ENCODE measurements around the gene EXOC6B. TPM values are rescaled to one million over a fixed set of nuclear protein-coding genes. Genes with fewer than 3 reads are reported as not detected.

EXOC6B gene
- total RNA-seq, 1 experiment from 2014 or later: 40.1 TPM

DNA sequence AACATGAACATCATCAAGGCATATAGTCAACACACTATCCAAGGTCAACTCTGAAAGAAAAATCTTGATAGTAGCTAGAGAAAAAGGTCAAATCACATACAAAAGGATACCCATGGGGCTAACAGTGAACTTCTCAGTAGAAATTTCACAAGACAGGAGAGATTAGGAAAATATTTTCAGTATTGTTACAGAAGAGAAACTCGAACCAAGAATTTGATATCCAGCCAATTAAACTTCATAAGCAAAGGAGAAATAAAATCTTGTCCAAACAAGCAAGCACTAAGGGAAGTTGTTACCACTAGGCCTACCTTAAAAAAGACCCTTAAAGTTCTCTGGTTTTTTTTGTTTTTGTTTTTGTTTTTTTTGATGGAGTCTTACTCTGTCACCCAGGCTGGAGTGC, 242.5 kb downstream of the EXOC6B start:
- Histone ChIP-seq H4K20me1 (ENCODE audit: control insufficient read depth, insufficient read depth, insufficient read length) (no peaks in the 10 kb centered on the region), H2AK5ac (ENCODE audit: insufficient read length, low read length) (no peak overlapping the region), H3K4ac (ENCODE audit: low read depth, low read length) (no peak overlapping the region), H3K4me1 (ENCODE audit: insufficient read depth, low read length) (no peaks in the 10 kb centered on the region), H4K8ac (replicated peaks; ENCODE audit: insufficient read length, low read depth, low read length) (no peak overlapping the region), H3K56ac (ENCODE audit: insufficient read length, low read depth, low read length) (no peak overlapping the region), H3K14ac (ENCODE audit: insufficient read depth, low read length) (no peak overlapping the region), H3K23ac (ENCODE audit: insufficient read length, low read depth, low read length) (no peak overlapping the region), H4K5ac (ENCODE audit: insufficient read length, low read depth, low read length) (no peak overlapping the region), H3T11ph (ENCODE audit: low read length) (no peak overlapping the region), H3K79me2 (ENCODE audit: insufficient read depth, low read length) (0 out of 2 replicates have a peak, but pooled peaks cover 2% of the 10 kb centered on the region), H3K79me1 (ENCODE audit: insufficient read depth, low read depth, low read length, poor library complexity, severe bottlenecking) (no peaks in the 10 kb centered on the region), H2AFZ (ENCODE audit: low read length) (no peak overlapping the region), H2BK5ac (ENCODE audit: insufficient read length, low read length) (no peak overlapping the region), H2BK20ac (ENCODE audit: low read depth, low read length, poor library complexity, severe bottlenecking) (no peak overlapping the region), H3K27ac (ENCODE audit: insufficient read length, low read depth, low read length) (no peak overlapping the region), H3K4me2 (ENCODE audit: insufficient read depth, insufficient read length, low read length) (no peak overlapping the region), H3K18ac (ENCODE audit: insufficient read length, low read depth, low read length) (no peak overlapping the region), H3K9me3 (ENCODE audit: control insufficient read depth, low read depth, low read length) (no peaks in the 10 kb centered on the region), H2BK15ac (ENCODE audit: low read depth, low read length) (no peak overlapping the region), H2BK120ac (ENCODE audit: low read depth, low read length, poor library complexity, severe bottlenecking) (no peak overlapping the region), H3K23me2 (ENCODE audit: insufficient read length, low read depth, low read length, poor library complexity, severe bottlenecking) (no peaks in the 10 kb centered on the region), H3K9ac (ENCODE audit: extremely low read depth, insufficient read length, low read length) (no peak overlapping the region), H3K27me3 (ENCODE audit: insufficient read depth, low read length) (no peaks in the 10 kb centered on the region), H2BK12ac (ENCODE audit: insufficient read length, low read depth, low read length) (no peak overlapping the region), H4K91ac (ENCODE audit: insufficient read length, low read depth, low read length) (no peak overlapping the region)
- Mint-ChIP-seq H3K4me3 (no peak overlapping the region), H3K4me1 (peaks cover 3 to 6% of the 10 kb centered on the region in 2 experiments; a peak in 2 of 4 replicates), H3K36me3 (ENCODE audit: insufficient read depth in 1 of 3, low read depth in 3 of 3) (no peaks in the 10 kb centered on the region), H3K27ac (no peak overlapping the region), H3K9me3 (no peaks in the 10 kb centered on the region), H3K27me3 (ENCODE audit: low read depth) (no peaks in the 10 kb centered on the region)
- WGBS (ENCODE audit: extremely low coverage, insufficient read length, low lambda C conversion rate): no CpG with 5 or more reads among the region's 1 CpG
- DNase-seq: no peak
- TF ChIP-seq, protein P1, sequence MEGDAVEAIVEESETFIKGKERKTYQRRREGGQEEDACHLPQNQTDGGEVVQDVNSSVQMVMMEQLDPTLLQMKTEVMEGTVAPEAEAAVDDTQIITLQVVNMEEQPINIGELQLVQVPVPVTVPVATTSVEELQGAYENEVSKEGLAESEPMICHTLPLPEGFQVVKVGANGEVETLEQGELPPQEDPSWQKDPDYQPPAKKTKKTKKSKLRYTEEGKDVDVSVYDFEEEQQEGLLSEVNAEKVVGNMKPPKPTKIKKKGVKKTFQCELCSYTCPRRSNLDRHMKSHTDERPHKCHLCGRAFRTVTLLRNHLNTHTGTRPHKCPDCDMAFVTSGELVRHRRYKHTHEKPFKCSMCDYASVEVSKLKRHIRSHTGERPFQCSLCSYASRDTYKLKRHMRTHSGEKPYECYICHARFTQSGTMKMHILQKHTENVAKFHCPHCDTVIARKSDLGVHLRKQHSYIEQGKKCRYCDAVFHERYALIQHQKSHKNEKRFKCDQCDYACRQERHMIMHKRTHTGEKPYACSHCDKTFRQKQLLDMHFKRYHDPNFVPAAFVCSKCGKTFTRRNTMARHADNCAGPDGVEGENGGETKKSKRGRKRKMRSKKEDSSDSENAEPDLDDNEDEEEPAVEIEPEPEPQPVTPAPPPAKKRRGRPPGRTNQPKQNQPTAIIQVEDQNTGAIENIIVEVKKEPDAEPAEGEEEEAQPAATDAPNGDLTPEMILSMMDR (conservative IDR thresholded peaks at IDR 0.05): no peak
